ENCODE measurements around the gene FBLN5.

GRCh38 chr14:91847693-91848092 lies 99.8 kb downstream of the FBLN5 start:
- TF ChIP-seq EZH2 (IDR thresholded peaks at IDR 0.05) = no peak
- TF ChIP-seq POLR2AphosphoS5 (IDR thresholded peaks at IDR 0.05; ENCODE audit: borderline replicate concordance, low read depth, low read length) = no peak
